Activated CD4-positive, alpha-beta T cell treated with anti-CD3 and anti-CD28 coated beads for 36 hours (primary cell): ENCODE data around the gene NEDD9. TPM values are rescaled to one million over a fixed set of nuclear protein-coding genes. Genes with fewer than 3 reads are reported as not detected.
A peak's percentile ranks its signal among the peaks of the same experiment; 100 is the strongest.

Experiments used
- ATAC-seq: fragments of 200-7000 bp; cut with Tn5 transposase; one replicate; pipeline ENCODE4 v1.10.0; 2021; ENCODE audit warnings: mild to moderate bottlenecking, moderate library complexity
- CTCF ChIA-PET: fragments of 350-600 bp; sonication (Branson Sonifier 250); formaldehyde crosslinking; loops from one replicate; lab custom pipeline; 2021; ENCODE audit warnings: antibody characterized with exemption; lab: Charles Lee
- POLR2A ChIA-PET: fragments of 350-600 bp; sonication (Branson Sonifier 250); formaldehyde crosslinking; loops from one replicate; lab custom pipeline; 2021; ENCODE audit warnings: antibody characterized with exemption, inconsistent platforms; lab: Charles Lee
- DNase-seq: peaks from one replicate; pipeline ENCODE4 v3.0.0-alpha.2; 2020
- H3K27ac Mint-ChIP-seq: one replicate; pipeline ENCODE4 v1.8.0; 2021; ENCODE audit warnings: mixed read lengths
- H3K27me3 Mint-ChIP-seq: one replicate; pipeline ENCODE4 v1.8.0; 2021; ENCODE audit warnings: mixed read lengths
- H3K36me3 Mint-ChIP-seq: one replicate; pipeline ENCODE4 v1.8.0; 2021; ENCODE audit warnings: low read depth, mixed read lengths
- H3K4me1 Mint-ChIP-seq: one replicate; pipeline ENCODE4 v1.8.0; 2021; ENCODE audit warnings: mixed read lengths
- H3K4me3 Mint-ChIP-seq: one replicate; pipeline ENCODE4 v1.8.0; 2021; ENCODE audit warnings: mild to moderate bottlenecking, moderate library complexity, mixed read lengths
- H3K9me3 Mint-ChIP-seq: one replicate; pipeline ENCODE4 v1.8.0; 2021; ENCODE audit warnings: low read depth, mixed read lengths
- intact Hi-C, 2 experiments: fragments of 100-400 bp; cut with DNase I in 1 of 2; cut with micrococcal nuclease in 1 of 2; formaldehyde crosslinking; loops; one replicate each; pipeline versions ENCODE4 v1.14.2 to v1.15.1; 2022 to 2024; cut with DNase I, micrococcal nuclease
- total RNA-seq, 2 experiments: library from RNA; stranded (reverse); gene quantifications; one replicate each; pipeline ENCODE4 v1.2.3, GENCODE V29; 2021

NEDD9 gene
- total RNA-seq, 2 experiments from 2014 or later, result 23.6 to 27.3 TPM

DNA sequence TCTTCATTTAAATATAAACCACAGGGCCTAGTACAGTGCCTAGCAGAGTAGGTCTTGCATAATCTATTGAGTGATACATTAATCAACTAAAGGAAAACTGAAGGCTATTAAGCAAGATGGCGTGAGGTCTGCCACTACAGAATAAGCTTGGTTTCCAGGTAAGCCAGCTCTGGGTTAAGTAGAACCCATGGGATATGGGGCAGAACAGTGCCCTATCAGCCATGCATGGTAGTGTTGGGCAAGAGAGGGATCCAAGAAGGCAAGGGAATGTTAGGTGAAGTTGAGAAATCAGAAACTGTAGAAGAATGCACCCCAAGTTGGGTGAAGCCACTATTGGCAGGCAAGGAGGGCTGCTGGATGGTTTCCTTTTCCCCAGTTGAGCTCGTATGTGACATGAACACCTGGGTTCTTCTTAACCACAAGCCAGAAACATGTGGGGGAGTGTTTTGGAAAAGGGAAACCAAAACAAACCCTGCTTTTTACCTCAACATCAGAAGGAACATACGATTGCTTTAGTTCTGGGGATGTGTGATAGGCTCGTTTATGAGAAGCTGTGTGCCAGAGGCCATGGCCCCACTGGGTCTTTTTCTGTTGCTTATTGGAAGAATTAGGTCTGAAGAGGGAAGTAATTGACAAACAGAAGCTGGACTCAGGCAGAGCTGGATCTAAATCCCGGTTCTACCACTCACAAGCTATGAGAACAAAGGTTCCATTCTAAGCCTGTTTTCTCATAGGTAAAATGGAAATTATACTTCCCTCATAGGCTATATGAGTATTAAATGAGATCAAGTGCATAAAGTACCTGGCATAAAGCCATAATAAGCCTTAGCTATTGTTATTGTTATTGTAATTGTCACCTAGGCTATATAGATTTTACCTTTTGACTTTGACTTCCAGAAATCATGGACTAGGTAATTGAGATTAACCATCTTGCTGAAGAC, 33.5 kb downstream of the NEDD9 start:
- Mint-ChIP-seq H3K27ac (peak overlapping the region; percentile 74), H3K4me1 (peaks cover 45% of the 10 kb centered on the region)

GRCh38 chr6:11197850-11198249, 34.6 kb downstream of the NEDD9 start:
- ChIA-PET POLR2A (no interaction called here), CTCF (interaction anchor here (1.3 to 3.3 kb wide), 2 partner anchors 14 to 298 kb away, joined by 6 to 10 read pairs; no protein-coding TSS in a partner anchor)
- H3K4me3 Mint-ChIP-seq, result no peak overlapping the region
- DNase-seq (no peak), ATAC-seq (no peak)
- H3K27ac Mint-ChIP-seq, result no peak overlapping the region
- H3K36me3 Mint-ChIP-seq, result peaks cover 42% of the 10 kb centered on the region
- H3K4me1 Mint-ChIP-seq, result peaks cover 36% of the 10 kb centered on the region
- intact Hi-C loops, result no loop called here
- no peaks in the 10 kb centered on the region for H3K27me3 Mint-ChIP-seq
- H3K9me3 Mint-ChIP-seq, result no peaks in the 10 kb centered on the region

More for the DNA sequence above, 33.5 kb downstream of the NEDD9 start:
- Mint-ChIP-seq H3K4me3 (no peak overlapping the region), H3K36me3 (peaks cover 43% of the 10 kb centered on the region), H3K9me3 (no peaks in the 10 kb centered on the region), H3K27me3 (no peaks in the 10 kb centered on the region)
- CTCF ChIA-PET, result interaction anchor here (0.8 to 3.3 kb wide), 9 partner anchors 14 to 297 kb away, joined by 3 to 11 read pairs (median 4); partner anchors contain the start of gene NEDD9
- DNase-seq (peak; percentile 47), ATAC-seq (peak; percentile 81)
- intact Hi-C loops, result no loop called here
- POLR2A ChIA-PET, result interaction anchor here (0.6 kb wide), 2 partner anchors 69 to 294 kb away, joined by 4 read pairs; no protein-coding TSS in a partner anchor

GRCh38 chr6:11197175-11197536, 35.3 kb downstream of the NEDD9 start:
- no peaks in the 10 kb centered on the region for H3K27me3 Mint-ChIP-seq
- no peaks in the 10 kb centered on the region for H3K9me3 Mint-ChIP-seq
- peaks cover 45% of the 10 kb centered on the region for H3K36me3 Mint-ChIP-seq
- intact Hi-C loops, result no loop called here
- DNase-seq (no peak), ATAC-seq (no peak)
- no peak overlapping the region for H3K4me3 Mint-ChIP-seq
- POLR2A ChIA-PET, result no interaction called here
- peak overlapping the region; percentile 49 for H3K27ac Mint-ChIP-seq
- CTCF ChIA-PET, result interaction anchor here (3.3 kb wide), 1 partner anchor 299 kb away, joined by 10 read pairs; no protein-coding TSS in a partner anchor
- peaks cover 32% of the 10 kb centered on the region for H3K4me1 Mint-ChIP-seq

GRCh38 chr6:11196511-11197174, 35.8 kb downstream of the NEDD9 start:
- CTCF ChIA-PET, result interaction anchor here (3.3 kb wide), 1 partner anchor 300 kb away, joined by 10 read pairs; no protein-coding TSS in a partner anchor
- Mint-ChIP-seq H3K4me3 (no peak overlapping the region), H3K36me3 (peaks cover 47% of the 10 kb centered on the region), H3K9me3 (no peaks in the 10 kb centered on the region), H3K4me1 (peaks cover 32% of the 10 kb centered on the region), H3K27ac (peak overlapping the region; percentile 49), H3K27me3 (no peaks in the 10 kb centered on the region)
- no peak for DNase-seq
- intact Hi-C loops, result no loop called here
- POLR2A ChIA-PET, result no interaction called here
- ATAC-seq, result no peak

GRCh38 chr6:11194356-11195218, 37.9 kb downstream of the NEDD9 start:
- peaks cover 49% of the 10 kb centered on the region for H3K36me3 Mint-ChIP-seq
- no peak overlapping the region for H3K27ac Mint-ChIP-seq
- no peaks in the 10 kb centered on the region for H3K9me3 Mint-ChIP-seq
- H3K4me3 Mint-ChIP-seq, result no peak overlapping the region
- ChIA-PET CTCF (no interaction called here), POLR2A (no interaction called here)
- H3K27me3 Mint-ChIP-seq, result no peaks in the 10 kb centered on the region
- ATAC-seq (no peak), DNase-seq (no peak)
- peaks cover 14% of the 10 kb centered on the region for H3K4me1 Mint-ChIP-seq
- intact Hi-C loops, result no loop called here

DNA sequence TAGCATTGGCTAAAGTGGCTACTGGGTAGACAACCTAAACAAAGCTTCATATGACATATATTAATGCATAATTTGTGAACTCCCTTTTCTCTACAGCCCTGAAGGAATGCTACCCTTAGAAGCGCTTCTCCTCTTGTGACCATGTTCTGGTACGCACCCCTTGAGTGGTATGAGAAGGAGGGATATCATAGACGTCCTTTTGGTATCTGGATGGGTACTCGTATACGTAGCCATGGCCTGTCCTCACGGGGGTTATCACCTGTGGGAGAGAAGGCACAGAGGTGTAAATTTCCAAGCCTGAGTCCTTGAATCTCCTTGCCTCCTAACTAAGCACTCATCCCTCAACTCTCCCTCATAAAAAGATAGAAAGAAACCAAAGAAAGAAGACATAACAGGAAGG, 39.0 kb downstream of the NEDD9 start:
- Mint-ChIP-seq H3K36me3 (peaks cover 46% of the 10 kb centered on the region), H3K4me3 (no peak overlapping the region), H3K27ac (no peak overlapping the region), H3K9me3 (no peaks in the 10 kb centered on the region), H3K27me3 (no peaks in the 10 kb centered on the region), H3K4me1 (peaks cover 2% of the 10 kb centered on the region)
- ATAC-seq (no peak), DNase-seq (no peak)
- intact Hi-C loops, result no loop called here
- ChIA-PET CTCF (interaction anchor here (0.6 to 1.0 kb wide), 2 partner anchors 284 to 307 kb away, joined by 3 read pairs; no protein-coding TSS in a partner anchor), POLR2A (no interaction called here)

DNA sequence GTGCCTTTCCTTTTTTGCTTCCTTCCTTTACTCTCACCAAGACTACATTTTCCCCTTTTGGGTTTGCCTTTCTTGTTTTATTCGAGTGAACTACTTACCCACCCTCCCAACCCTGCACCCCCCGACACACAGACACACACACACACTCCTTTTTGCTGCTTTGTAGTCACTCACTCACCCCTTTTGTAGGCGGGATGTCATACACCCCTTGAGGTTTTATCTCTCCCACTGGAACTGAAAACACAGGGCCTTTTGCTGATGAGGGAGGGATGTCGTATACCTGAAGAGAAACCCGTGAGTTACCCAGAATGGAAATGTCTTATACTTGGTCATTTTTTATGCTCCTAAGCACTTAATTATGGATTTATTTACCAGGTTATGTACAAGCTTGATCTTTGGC, 40.3 kb downstream of the NEDD9 start:
- no peak for ATAC-seq
- Mint-ChIP-seq H3K27me3 (no peaks in the 10 kb centered on the region), H3K4me1 (no peaks in the 10 kb centered on the region), H3K9me3 (no peaks in the 10 kb centered on the region), H3K27ac (no peak overlapping the region), H3K4me3 (no peak overlapping the region), H3K36me3 (peaks cover 50% of the 10 kb centered on the region)
- ChIA-PET POLR2A (no interaction called here), CTCF (interaction anchor here (0.6 to 0.9 kb wide), 2 partner anchors 15 to 304 kb away, joined by 3 to 4 read pairs; no protein-coding TSS in a partner anchor)
- DNase-seq, result no peak
- intact Hi-C loops, result no loop called here

GRCh38 chr6:11190625-11191245, 41.7 kb downstream of the NEDD9 start:
- peaks cover 57% of the 10 kb centered on the region for H3K36me3 Mint-ChIP-seq
- intact Hi-C loops, result no loop called here
- ChIA-PET POLR2A (interaction anchor here (0.6 kb wide), 1 partner anchor 196 kb away, joined by 3 read pairs; no protein-coding TSS in a partner anchor), CTCF (interaction anchor here (0.5 to 1.5 kb wide), 4 partner anchors 9 to 305 kb away, joined by 4 to 6 read pairs (median 4); no protein-coding TSS in a partner anchor)
- H3K4me3 Mint-ChIP-seq, result no peak overlapping the region
- ATAC-seq (no peak), DNase-seq (no peak)
- H3K4me1 Mint-ChIP-seq, result no peaks in the 10 kb centered on the region
- H3K27me3 Mint-ChIP-seq, result no peaks in the 10 kb centered on the region
- no peak overlapping the region for H3K27ac Mint-ChIP-seq
- no peaks in the 10 kb centered on the region for H3K9me3 Mint-ChIP-seq

DNA sequence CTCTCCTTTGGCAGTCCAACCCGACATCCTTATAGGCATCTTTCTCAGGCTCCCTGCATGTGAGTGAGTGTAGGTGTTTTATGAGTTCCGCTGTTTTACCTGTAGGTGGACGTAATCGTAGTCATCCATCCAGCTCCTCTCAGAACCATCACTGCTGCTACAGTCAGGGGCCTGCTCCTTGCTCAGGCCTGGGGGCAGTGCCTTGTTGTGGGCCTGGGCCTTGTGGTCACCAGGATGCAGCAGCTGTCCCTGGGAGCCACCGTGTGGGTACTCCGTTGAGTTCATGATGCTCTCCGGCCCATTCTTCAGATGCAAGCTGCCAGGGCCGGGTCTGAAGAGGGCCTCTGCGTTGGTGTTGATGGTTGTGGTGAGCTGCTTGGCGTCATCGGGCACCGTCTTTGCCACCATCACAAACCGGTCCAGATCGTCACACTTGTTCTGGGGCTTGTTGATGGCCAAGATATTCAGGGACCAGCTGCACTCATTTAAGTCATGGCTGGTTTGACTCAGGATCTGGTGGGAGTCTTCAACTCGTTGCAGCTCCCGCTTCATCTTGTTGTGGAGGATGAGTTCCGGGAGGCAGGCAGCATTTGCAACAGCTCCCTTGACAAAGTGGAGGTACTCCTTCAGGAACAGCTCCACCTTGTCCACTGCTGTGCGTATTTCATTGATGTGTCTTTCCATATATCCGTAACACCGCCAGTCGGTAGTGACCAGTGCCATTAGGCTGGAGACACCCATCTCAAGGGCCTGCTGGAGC, 42.4 kb downstream of the NEDD9 start:
- no peak overlapping the region for H3K27ac Mint-ChIP-seq
- CTCF ChIA-PET, result interaction anchor here (1.2 to 1.5 kb wide), 3 partner anchors 10 to 305 kb away, joined by 4 to 6 read pairs (median 4); no protein-coding TSS in a partner anchor
- ATAC-seq, result no peak
- POLR2A ChIA-PET, result interaction anchor here (0.6 kb wide), 1 partner anchor 196 kb away, joined by 3 read pairs; no protein-coding TSS in a partner anchor
- no peaks in the 10 kb centered on the region for H3K9me3 Mint-ChIP-seq
- peaks cover 64% of the 10 kb centered on the region for H3K36me3 Mint-ChIP-seq
- H3K4me1 Mint-ChIP-seq, result no peaks in the 10 kb centered on the region
- H3K27me3 Mint-ChIP-seq, result no peaks in the 10 kb centered on the region
- intact Hi-C loops, result no loop called here
- no peak overlapping the region for H3K4me3 Mint-ChIP-seq
- DNase-seq, result no peak
